CD4-positive, alpha-beta T cell treated with Interleukin-17A for 4 hours (primary cell): ENCODE data around the gene KRT82.
"Not testable (repeated sequence)": the region's sequence is repeated elsewhere in the genome, so short reads cannot be mapped to it uniquely, and the experiment has no call there.

ENCODE experiments used
- DNase-seq: peaks from one replicate; pipeline ENCODE4 v3.0.0-alpha.2; 2020; ENCODE audit warnings: mixed read lengths

The KRT82 gene

DNA sequence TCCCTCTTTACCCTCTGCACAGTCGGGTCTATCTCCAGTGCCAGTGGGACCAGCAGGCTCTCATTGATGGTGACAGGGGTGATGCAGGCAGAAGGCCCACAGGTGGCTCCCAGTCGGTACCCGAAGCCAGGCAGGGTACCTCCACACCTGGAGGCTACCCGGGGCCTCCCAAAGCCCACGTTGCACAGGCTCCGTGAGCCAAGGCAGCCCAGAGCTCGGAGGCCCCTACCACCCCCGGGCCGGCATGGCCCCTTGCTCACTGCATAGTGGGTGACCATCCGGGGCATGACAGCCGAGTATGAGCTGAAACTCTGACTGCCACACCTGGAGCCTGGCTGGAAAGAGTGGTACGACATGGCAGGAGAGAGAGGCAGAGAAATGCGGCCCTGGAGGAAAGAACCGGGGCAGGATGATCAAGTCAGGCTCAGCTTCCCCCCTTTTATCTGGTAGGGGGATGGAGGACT is at the start of gene KRT82:
Gene KRT82, minus strand, starts transcription at position 414 of the 464 bp plus-strand sequence. Its CDS starts 58 bp downstream, at position 356.
- DNase-seq: no peak

GRCh38 chr12:52455821-52456220 is 49.7 kb upstream of the KRT82 start:
- DNase-seq: no peak

DNA sequence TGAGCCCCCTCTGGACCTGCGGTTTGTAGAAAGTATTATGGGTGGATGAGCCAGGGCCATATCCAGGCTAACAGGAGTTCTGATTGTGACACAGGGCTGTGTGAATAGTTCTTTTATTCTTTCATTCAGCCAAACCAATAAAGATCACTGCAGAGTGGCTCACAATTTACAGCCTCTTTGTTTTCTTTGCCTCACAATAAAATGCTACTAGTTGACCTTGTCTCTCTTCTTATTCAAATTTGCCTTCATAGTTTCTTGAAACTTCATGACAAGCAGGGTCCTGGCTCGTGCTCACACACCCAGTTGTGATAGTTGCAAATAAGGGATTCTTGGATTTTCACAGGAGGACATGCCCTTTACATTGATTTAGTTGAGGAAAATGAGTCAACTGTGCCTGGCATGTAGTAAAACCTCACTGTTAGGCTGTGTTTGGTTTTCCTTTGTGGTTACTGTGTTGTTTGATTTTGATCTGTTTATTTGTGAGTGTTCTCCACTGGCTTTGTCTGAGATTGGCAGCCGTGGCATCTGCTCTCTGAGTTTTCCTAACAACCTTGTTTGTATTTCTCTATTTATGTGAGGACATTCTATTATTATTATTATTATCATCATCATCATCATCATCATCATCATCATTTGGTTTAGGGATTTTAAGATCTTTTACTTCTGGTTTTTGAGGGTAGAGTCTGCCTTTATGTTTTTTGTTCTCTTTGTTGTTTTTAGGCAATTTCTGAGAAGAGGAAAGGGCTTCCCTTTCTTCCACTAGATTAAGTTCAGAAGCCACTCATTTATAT is 48.5 kb upstream of the KRT82 start:
- no peak for DNase-seq

DNA sequence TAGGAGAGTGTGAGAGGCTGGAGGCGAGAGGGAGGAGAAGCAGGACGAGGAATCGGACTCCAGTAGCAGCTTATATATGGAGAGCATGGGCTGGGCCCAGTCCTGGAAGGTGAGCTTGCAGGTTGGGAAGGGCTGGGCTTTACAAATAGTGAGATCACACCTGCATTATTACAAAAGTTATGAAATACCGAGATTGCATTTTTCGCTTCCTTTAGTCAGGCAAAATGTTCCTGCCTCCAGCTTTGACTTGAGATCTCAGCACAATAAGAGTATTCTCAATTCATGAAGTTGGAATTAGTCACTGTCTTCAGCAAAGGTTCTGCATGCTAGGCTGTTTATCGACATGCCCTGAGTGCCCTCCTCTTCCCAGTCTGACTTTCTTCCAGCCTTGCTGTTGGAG is 46.0 kb upstream of the KRT82 start, which contains the start of gene KRT6B:
Gene KRT6B, minus strand, starts transcription at position 46 of the 400 bp plus-strand sequence. CDS start 68 bp downstream, outside the sequence.
- DNase-seq: no peak

- no peak for DNase-seq
These were observed 42.1 kb upstream of the KRT82 start for GRCh38 chr12:52448228-52448627.

- not testable (repeated sequence) for DNase-seq
These were observed 41.1 kb upstream of the KRT82 start for GRCh38 chr12:52447196-52447595.

- DNase-seq: no peak
These were observed 40.4 kb upstream of the KRT82 start for GRCh38 chr12:52446367-52447045.

DNA sequence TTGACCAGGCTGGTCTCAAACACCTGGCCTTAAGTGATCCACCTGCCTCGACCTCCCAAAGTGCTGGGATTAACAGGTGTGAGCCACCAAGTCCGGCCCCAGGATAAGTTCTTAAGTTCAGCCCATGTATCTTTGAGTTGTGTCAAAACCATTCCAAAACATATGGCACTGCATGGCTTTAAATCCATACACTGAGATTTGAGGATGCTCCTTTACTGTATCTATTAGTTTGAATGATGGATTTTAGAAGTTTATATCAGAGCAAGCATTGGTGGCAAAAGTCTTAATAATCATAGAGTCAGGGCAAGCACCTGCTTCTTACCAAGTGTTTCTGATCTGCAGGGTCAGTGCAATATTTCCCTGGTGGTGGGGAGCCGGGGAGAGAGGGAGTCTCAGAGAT is 39.7 kb upstream of the KRT82 start:
- DNase-seq: no peak

- no peak for DNase-seq
These were observed 38.8 kb upstream of the KRT82 start for GRCh38 chr12:52444647-52445595.

- DNase-seq: no peak
These were observed 37.8 kb upstream of the KRT82 start for GRCh38 chr12:52443966-52444365.

GRCh38 chr12:52442600-52443061 is 36.5 kb upstream of the KRT82 start:
- DNase-seq: no peak

DNA sequence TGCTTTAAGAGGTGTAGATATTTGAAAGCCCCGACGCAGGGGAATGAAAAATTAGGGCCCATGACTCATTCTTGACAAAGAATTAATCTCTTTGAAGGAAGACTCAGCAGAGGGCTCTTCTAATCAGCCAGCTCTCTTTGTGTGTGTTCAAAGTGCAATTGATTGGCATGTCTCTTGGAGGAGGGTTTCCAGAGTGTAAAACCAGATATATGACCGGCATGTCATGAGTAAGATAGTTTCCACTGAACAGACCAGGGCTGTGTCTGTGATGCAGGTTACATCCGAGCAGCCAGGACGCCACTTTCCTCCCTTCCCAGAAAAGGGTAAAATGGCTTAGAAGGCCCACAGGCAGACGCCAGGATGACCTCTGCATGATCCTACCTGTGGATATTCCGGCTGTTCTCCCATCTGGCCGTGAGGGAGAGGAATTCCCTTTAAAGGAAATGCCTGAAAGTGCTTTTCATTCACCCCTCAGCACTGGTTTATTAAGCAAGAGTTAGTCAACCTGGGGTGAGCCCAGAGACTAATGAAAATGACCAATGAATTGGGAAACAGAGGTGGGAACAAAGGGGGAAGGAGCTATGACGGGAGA is 35.3 kb upstream of the KRT82 start:
- DNase-seq: no peak

- DNase-seq: no peak
These were observed 34.7 kb upstream of the KRT82 start for GRCh38 chr12:52440821-52441319.

GRCh38 chr12:52439845-52440244 is 33.7 kb upstream of the KRT82 start:
- no peak for DNase-seq

DNA sequence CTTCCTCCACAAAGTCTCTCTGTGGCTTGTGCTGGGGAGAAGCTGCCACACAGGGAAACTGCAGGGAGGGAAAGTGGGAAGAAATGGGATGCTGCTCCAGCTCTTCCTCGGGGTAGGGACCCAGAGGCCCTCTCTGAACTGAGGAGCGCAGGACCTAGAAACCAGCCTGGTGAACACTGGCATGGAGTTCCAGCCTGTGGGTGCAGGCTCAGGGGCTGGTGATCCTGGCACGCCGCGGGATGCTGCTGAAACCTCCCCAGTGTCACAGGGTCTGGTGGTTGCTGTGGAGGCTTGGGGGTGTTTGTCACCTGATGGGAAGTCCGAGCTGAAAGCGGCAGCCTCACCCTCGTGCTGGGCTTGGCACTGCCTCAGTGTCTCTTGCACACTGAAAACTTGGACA is 33.3 kb upstream of the KRT82 start:
- no peak for DNase-seq

DNA sequence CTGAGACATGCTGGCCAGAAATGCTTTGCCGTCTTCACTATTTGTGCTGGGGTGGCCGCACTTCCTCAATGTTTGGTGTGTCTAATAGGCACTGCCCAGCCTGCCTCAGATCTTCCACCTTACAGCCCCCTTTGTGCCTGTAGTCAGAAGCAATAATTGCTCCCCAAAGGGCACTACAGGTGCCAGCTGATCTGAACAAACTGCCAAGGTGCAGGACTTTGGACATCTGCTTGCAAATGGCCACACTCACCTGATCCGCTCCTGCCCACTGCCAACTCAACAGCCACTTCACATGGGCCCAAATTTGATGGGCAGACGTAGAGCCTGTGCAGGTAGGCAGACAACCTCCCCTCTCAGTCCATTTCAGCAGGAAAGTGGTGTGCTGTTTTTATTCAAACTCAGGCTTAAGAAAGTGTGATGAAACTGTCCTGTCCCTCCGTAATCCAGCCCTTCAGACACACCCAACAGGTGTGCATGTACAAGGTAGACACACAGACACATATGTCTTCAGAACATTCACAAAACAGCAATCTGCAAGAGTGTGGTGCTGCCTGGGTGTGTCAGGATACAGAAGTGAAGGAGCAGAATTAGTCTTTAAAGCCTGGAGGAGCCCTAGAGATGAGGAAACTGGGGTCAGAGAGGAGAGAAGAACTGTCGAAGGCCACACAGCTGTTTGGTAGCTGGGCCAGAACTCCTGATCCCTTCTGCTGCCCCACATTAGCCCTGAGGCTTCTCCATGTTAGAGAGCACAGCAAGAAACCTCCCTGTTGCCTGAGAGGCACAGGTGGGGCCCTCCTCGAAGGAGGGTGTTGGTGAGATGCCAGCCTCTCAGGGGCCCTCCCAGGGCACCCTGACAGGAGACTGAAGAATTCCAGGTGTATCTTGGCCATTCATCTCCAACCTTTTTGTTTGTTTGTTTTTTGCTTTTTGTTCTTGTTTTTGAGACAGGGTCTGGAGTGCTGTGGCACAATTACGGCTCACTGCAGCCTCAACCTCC is 32.5 kb upstream of the KRT82 start:
- no peak for DNase-seq

DNA sequence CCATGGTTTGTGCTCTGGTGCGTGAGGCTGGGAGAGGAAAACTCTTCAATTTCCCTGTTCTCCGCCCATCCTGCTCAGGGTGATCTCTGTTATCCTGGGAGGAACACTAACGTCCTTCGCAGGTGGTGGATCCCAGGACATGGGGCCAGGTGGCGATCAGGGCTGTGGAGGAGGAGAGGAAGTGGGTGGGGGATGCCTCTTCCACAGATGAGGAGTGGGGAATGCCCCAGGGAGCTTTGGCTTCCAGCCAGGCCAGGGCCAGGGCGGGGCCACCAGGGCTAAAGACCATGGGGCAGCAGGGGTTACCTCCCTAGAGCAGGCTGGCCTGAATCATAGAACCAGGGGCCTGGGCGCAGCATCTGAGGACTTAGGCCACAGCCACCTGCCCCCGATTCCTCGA is 31.4 kb upstream of the KRT82 start:
- no peak for DNase-seq

GRCh38 chr12:52436828-52437474 is 30.8 kb upstream of the KRT82 start:
- DNase-seq: no peak

DNA sequence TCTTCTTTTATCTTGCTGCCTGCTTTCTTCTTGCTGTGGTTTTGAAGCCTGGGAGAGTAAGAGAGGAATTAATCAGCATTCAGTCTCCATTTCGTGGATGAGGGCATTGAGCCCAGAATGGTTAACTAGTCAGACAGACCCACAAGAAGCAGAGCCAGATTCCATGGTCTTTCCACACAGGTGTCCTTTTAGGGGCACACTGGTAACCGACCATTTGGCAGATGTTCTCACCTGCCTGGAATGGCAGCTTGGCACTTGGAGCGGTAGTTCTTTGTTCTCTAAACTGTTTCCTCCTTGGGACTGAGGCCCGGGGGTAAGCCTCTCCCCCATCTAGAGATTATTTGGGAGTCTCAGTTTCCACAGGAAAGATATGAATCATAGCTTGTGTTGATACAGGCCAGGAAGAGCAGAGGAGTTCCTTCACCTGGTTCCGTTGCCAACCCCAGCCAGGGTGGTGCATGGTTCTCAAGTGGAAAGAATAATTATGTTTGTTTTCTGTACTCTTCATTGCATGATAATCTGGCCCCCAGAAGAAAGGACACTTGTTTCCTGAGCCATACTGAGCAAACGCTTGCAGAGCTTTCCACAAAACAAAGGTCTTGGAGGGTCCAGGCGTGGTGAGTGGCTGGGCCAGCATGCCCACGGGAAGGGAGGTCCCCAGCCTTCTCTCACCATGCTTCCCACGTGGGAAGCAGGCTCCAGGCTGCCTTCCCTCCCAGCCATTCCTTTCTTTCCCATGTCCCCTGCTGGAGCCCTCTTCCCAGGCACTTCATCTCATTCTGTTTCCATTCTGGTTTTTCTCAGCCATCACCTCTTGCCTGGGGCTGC is 30.1 kb upstream of the KRT82 start:
- DNase-seq: no peak

DNA sequence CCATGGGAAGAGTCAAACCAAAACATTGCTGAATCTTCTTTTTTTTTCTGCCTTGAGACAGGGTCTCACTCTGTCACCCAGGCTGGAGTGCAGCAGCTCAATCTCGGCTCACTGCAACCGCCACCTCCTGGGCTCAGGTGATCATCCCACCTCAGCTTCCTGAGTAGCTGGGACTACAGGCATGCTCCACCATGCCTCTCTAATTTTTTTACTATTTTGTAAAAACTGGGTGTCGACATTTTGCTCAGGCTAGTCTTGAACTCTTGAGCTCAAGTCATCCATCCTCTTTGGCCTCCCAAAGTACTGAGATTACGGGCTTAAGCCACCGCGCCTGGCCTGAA is 29.5 kb upstream of the KRT82 start:
- DNase-seq: no peak
